GM21825 (cell line): ENCODE measurements around the gene UBAP2.
"Not testable (repeated sequence)": the region's sequence is repeated elsewhere in the genome, so short reads cannot be mapped to it uniquely, and the experiment has no call there.

Experiments used
- ATAC-seq: cut with Tn5 transposase; IDR thresholded peaks from one replicate; pipeline ENCODE4 v1.9.1; 2021; ENCODE audit warnings: mild to moderate bottlenecking, moderate library complexity; ENCODE audit not compliant: unreplicated experiment

UBAP2 gene

DNA sequence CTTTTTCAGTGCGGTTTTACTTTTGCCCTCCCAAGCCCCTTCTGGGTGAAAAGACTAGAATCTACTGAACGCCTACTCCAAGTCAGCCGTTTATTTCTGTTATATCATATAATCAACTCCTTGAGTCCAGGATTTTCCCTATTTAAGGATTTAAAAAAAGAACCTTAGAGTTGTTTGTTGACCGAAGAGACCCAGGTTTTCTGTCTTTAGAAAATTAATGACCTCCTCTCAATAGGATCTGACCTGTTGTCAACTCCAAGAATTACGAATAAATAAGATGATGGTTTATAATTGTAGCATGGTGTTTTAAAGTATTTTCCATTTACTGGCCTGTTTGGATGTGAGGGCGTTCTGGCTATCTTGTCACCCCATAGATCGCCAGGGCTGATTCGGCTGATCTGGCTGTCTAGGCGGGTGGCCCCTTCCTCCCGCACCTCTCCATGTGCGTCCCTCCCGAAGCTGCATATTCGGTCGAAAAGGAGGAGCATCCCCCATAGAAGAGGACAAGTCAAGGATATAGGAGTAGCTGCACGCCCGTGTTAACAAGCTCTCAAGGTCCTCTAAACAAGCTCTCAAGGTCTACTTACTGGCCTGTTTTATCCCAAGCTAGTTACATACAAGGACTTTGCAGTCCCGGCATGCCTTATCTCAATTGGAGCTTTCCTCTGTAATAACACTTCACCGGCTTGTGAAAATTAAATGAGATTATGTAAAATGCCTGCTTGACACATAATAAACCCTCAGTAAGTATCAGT is 1.1 kb upstream of the UBAP2 start:
- no peak for ATAC-seq

DNA sequence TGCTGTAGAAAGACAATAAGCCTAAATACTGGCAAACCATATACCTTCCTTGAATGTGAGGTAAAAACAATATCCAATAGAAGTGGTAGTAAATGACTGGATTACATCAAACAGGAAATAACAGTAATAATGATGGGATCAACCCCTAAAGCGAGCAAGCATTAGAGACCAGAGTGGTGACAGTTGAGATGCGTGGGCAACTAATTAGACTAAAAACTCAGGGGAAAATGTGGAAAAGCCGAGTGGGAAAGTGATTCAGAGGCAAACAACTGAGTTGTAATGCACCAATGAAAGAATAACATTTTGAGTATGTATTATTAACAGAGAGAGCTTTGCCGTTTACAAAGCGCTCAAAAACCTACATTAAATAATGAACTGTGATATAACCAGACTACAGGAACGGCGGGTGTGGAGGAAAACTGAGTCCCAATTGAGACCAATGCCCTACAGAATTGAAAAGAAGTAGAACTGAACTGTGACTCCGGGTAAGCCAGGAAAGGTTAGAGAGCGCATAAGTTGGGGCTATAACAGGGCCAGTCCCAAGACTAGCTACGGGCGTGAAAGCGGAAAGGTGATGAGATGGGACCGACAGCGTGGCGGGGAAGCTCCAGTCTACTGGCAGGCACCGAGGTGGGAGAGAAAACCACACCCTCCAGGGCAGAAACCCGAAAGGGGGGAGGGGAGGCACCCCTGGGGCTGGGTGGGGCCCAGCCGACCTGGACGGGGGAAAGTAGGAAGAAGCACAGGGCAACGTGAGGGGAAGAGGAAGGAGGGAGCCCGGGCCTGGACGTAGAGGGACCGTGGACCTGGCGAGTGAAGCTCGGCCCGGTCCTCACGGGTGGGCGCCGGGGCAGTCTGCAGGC is 592 bp downstream of the UBAP2 start:
- ATAC-seq: peak; percentile 27

DNA sequence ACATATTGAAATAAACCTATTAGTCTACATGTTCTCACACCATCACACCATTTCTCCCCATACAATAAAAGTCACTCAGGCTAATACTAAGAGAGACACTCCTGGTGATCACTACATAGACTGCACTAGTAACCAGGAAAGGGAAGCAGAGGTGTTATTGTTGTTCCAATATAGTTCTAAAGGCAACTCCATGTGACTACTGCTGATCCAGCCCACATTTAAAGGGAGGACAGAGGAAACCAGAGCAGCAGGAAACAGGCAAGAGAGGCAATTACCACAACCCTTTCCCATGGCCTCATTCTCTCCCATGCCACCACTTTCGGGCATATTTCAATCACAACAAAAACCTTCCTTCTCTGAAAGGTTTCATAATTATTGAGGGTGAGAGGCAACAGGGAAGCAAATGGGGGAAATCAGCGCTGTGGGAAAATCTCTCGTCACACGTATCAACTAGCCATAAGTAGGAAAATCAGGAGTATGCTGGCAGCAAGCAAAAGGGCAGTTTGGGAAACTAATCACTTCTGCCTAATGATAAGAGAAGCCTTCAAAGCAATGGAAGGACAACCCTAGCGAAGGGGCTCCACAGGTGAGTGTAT is 1.8 kb downstream of the UBAP2 start:
- no peak for ATAC-seq

GRCh38 chr9:34045903-34046302 is 2.8 kb downstream of the UBAP2 start:
- no peak for ATAC-seq

DNA sequence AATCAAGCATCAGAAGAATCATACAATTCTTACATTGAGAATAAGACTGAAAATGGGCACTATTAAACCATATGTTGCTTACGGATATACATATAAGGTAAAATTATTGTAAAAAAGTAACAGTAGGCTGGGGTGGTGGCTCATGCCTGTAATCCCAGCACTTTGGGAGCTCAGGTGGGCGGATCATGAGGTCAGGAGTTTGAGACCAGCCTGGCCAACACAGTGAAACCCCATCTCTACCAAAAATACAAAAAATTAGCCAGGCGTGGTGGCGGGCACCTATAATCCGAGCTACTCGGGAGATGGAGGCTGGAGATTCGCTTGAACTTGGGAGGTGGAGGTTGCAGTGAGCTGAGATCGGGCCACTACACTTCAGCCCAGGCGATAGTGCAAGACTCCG is 6.6 kb downstream of the UBAP2 start:
- ATAC-seq: not testable (repeated sequence)

- not testable (repeated sequence) for ATAC-seq
These were observed 9.8 kb downstream of the UBAP2 start for GRCh38 chr9:34038851-34039250.

DNA sequence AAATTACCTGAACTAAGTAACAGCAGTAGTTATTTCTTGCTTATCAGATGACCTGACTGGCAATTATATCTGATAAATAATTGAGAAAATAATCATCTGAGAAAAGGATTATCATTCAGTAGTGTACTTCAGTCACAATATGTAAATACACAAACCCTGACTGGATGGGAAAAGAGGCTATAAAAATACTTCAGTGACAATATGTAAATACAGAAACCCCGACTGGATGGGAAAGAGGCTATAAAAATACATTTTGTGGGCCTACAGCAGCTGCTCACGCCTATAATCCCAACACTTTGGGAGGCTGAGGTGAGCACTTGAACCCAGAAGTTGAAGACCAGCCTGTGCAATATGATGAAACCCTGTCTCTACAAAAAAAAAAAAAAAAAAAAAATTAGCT is 11.1 kb downstream of the UBAP2 start:
- ATAC-seq: no peak

- no peak for ATAC-seq
These were observed 12.1 kb downstream of the UBAP2 start for GRCh38 chr9:34036625-34037024.

- no peak for ATAC-seq
These were observed 13.0 kb downstream of the UBAP2 start for GRCh38 chr9:34035656-34036055.

- ATAC-seq: no peak
These were observed 14.0 kb downstream of the UBAP2 start for GRCh38 chr9:34034698-34035065.

GRCh38 chr9:34032631-34033030 is 16.1 kb downstream of the UBAP2 start:
- no peak for ATAC-seq

DNA sequence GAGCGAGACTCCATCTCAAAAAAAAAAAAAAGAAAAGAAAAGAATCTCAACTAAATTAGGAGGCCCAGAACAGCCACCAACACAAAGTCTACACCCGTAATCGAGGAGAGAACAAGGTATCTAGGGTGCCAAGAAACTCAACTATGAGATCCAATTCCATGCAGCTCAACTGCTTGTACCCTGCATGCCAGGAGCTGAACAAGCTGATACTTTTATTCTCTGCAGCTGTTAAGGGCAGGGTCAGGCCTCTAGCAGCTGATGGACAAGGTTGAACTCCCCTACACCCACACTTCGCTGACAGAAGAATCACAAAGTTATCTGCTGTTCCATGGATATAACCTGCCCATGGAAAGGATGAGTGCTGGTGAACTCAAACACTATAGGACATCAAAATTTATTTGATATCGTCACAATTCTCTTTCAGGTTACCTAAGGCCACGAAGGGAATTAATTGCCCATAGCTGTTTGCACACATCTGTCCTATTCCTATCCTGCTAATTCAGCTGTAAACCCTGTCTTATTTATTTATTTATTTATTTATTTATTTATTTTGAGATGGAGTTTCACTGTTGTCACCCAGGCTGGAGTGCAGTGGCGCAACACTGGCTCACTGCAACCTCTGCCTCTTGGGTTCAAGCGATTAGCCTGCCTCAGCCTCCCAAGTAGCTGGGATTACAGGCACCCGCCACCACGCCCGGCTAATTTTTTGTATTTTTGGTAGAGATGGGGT is 20.7 kb downstream of the UBAP2 start:
- no peak for ATAC-seq

DNA sequence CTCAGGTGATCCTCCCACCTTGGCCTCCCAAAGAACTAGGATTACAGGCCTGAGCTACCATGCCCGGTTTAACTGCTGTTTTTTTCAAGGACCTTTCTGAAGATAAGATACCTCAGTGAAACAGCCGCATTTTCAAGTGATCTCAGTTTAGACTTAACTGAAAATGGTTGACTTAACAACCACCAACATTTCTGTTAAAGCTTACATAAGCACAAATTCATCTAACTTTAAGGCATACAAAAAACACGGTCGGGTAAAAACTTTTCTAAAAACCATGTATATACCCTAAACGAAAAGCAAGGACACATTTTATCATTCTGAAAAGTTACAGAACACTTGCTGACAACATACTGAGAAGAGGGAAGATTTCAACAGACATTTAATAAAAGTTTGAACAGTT is 22.9 kb downstream of the UBAP2 start:
- no peak for ATAC-seq

- ATAC-seq: no peak
These were observed 23.6 kb downstream of the UBAP2 start for GRCh38 chr9:34025062-34025461.

- not testable (repeated sequence) for ATAC-seq
These were observed 24.2 kb downstream of the UBAP2 start for GRCh38 chr9:34024476-34024875.

DNA sequence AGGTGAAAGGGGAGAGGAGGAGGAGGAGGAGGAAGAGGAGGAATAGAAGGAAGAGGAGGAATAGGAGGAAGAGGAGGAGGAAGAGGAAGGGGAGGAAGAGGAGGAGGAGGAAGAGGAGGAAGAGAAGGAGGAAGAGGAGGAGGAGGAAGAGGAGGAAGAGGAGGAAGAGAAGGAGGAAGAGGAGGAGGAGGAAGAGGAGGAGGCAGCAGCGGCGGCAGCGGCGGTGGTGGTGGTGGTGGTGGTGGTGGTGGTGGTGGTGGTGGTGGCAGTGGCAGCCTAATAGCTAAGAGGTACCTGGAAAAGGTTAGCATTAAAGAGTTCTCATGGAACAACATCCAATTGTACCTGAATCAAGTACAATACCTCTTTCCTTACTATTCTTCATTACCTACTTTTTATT is 32.5 kb downstream of the UBAP2 start:
- ATAC-seq: no peak

DNA sequence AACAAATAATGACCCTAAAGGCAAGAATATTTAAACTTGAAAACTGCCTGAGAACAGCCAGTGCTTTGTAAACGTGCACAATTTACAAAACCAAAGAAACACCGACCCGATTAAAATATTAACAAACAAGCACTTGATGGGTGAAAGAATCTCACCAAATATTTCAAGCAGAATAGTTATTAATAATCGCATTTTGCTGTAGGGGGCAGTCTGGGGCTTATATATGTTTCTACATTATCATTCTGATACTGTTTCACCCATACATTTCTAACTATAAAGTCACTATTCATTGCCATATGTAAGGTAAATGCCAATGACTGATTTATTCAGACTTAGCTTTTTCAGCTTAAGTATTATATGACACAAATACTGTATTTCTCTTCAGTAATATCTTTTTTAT is 37.7 kb downstream of the UBAP2 start:
- no peak for ATAC-seq

DNA sequence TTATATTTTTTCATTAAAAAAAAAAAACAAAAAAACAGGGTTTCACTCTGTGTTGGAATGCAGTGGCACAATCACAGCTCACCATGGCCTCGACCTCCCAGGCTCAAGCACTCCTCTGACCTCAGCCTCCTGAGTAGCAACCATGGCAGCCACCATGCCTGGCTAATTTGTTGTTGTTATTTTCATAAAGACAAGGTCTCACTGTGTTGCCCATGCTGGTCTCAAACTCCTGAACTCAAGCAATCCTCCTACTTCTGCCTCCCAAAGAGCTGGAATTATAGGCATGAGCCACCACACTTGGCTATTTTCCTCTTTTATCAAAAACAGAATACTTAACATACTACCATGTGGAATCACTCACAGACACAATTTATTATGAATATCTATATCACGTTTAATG is 46.7 kb downstream of the UBAP2 start:
- no peak for ATAC-seq

GRCh38 chr9:34001298-34001697 is 47.4 kb downstream of the UBAP2 start:
- no peak for ATAC-seq

GRCh38 chr9:33995449-33995848 is 53.2 kb downstream of the UBAP2 start:
- ATAC-seq: no peak

- no peak for ATAC-seq
These were observed 55.6 kb downstream of the UBAP2 start for GRCh38 chr9:33993104-33993503.
